GM19328 (cell line): ENCODE measurements around the gene BLOC1S3.

ENCODE experiments used
- ATAC-seq: cut with Tn5 transposase; IDR thresholded peaks from one replicate; pipeline ENCODE4 v1.9.1; 2021; ENCODE audit warnings: mild to moderate bottlenecking, moderate library complexity; ENCODE audit not compliant: unreplicated experiment

The BLOC1S3 gene

DNA sequence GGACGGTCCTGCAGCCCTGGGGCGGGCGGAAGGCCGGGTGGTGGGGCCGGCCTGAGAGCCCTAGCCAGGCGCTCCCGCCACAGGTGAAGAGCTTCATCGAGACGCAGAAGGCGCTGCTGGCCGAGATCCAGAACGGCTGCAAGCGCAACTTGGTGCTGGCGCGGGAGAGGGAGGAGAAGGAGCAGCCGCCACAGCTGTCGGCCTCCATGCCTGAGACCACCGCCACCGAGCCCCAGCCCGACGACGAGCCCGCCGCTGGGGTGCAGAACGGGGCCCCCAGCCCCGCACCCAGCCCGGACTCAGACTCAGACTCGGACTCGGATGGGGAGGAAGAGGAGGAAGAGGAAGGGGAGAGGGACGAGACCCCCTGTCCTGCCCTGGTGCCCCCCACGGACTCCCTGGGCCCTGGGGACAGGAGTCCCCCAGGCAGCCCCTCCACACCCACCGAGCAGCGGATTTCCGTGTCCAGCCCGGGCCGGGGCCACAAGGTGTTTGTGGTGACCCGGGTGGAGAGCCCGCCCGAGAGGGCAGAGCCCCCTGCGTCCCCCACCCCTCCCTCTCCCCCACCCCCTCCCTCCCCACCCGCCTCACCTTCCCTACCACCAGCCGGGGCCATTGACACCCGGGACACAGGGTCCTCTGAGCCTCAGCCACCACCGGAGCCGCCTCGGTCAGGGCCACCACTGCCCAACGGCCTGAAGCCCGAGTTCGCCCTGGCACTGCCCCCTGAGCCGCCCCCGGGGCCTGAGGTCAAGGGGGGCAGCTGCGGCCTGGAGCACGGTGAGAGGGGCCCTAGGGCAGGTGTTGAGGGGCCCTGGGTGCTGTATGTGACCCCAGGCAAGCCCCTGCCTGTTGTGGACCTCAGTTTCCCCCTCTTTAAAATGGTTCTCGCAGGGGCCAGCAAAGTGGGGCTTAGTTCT is 33.1 kb upstream of the BLOC1S3 start:
- ATAC-seq, result no peak

DNA sequence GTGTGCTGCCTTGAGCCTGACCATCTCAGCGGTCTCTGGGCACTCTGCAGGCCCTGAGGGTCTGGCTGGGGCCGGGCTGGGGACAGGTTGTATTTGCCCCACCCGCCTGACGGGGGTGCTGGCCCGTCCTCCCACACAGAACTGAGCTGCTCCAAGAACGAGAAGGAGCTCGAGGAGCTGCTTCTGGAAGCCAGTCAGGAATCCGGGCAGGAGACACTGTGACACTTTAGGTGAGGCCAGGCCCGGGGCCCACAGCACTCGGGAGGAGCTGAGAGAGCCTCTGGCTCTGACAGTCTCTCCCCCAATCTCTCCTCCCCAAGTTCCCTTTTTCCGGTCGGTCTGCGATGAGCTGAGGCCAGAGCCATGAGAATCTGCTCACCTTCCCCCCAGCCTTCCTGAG is 32.3 kb upstream of the BLOC1S3 start:
- ATAC-seq, result no peak

DNA sequence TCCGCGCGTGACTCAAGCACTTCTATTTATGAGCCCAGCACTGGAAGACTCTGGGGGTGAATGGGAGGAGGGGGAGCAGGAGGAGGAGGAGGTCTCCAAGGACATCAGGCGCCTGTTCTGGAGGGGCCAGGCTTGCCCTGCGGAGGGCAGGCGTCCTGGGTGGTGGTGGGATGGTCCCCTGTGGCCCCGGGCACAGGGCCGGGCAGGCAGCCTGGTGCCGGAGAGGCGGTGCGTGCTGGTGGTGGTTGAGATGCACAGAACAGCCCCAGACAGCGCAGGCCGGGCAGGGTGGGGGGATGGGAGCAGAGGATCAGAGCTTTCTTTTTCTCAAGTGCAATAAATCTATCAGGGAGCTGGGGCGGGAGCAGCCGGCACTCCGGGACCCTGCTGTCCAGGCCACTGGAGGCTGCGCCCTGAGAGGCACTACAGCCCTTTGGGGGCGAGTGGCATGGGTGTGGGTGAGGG is 31.8 kb upstream of the BLOC1S3 start:
- ATAC-seq, result no peak

DNA sequence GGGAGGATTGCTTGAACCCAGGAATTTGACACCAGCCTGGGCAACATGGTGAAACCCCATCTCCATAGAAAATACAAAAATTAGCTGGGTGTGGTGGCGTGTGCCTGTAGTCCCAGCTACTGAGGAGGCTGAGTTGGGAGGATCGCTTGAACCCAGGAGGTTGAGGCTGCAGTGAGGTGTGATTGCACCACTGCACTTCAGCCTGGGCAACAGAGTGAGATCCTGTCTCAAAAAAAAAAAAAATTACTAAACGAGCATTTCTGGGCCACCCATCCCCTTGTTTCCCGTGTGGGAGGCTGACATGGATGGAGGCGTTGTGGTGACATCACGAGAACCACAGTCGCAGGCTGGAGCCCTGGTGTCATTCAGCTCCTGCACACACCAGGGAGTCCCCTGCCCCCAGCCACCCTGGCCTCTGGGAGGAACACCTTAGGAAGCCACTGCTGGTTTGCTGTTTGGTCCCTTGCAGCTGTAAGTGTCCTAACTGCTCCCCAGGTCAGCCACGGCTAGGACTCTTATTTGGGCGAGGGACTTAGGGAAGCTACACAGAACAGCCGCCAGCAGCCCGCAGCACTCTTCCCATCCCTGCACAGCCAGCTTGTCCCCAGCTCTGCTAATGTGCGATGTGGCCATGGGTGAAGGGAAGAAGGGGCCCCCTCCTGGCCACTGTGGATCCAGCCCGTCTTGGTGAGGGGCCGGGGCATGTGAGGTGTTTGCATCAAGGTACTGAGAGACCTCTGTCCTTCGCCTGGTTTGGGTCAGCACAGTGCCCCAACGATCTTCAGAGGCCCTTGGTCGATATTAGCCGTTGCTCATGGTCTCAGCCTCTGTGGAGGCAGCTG is 30.5 kb upstream of the BLOC1S3 start:
- ATAC-seq, result no peak

DNA sequence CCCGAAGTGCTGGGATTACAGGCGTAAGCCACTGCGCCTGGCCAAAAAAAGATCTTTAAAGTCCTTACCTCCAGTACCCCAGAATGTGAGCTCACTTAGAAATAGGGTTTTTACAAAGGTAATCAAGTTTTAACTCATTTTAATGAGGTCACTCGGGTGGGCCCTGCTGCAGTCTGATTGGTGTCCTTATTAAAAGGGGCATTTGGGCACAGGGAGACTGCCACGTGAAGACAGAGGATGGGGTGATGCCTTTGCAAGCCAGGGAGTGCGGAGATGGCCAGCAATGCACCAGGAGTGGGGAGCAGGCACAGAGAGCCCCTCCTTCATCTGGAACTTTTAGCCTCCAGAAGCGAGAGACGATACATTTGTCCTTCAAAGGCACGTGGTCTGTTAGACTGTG is 29.5 kb upstream of the BLOC1S3 start:
- no peak for ATAC-seq

DNA sequence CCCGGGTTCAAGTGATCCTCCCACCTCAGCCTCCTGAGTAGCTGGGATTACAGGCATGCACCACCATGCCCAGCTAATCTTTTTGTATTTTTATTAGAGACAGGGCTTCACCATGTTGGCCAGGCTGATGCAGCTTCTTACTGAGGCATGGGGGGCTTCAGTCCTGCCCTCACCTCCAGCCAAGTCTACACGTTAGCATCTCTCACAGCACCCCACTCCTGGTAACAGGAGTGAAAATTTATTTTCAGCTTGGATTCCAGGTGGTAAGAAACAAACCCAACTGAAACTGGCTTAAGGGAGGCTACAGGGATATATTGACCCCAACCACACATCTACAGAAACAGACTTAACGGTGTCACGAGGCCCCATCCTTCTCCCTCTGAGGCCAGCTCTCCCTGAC is 28.4 kb upstream of the BLOC1S3 start:
- no peak for ATAC-seq

DNA sequence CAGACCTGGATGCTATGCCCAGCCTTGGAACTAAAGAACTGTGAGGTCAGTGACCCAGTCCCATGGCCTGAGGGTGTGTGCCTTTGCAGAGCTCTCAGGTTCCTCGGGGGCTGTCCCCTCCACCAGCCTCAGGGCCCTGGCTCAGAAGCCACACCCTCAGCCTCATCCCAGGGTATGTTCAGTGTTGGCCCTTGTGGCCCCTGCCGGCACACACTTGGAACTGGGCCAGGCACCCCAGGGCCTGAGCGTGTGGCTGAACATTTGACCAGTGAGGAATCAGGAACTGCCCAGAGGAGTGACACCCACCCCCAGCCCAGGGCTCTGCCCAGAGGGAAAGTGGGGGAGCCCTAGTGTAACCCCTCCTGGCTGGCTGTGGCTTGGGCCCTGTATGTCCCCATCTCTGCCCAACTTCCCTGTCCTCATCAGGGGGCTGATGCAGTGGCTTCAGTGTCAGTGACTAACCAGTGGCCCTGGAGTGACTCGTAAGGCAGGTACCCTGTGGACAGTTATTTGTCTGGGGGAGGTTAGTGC is 27.8 kb upstream of the BLOC1S3 start:
- no peak for ATAC-seq

DNA sequence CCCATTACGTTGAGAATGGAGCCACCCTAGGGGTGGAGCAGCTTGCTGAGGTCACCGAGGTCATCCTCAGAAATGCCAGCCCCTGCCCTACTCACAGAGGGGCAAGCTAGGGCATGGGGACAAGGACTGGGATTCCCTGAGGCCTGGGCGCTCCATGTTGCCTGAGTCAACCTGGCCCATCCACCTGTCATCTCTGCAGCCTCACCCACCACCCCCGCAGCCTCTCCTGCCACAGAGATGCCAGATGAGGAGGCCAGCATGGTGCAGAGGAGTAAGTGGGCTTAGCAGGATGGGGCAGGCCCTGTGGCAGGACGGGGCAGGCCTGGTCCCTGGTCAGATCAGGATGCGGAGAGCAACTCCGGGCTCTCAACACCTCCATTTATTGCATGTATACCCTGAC is 27.3 kb upstream of the BLOC1S3 start:
- ATAC-seq, result no peak

DNA sequence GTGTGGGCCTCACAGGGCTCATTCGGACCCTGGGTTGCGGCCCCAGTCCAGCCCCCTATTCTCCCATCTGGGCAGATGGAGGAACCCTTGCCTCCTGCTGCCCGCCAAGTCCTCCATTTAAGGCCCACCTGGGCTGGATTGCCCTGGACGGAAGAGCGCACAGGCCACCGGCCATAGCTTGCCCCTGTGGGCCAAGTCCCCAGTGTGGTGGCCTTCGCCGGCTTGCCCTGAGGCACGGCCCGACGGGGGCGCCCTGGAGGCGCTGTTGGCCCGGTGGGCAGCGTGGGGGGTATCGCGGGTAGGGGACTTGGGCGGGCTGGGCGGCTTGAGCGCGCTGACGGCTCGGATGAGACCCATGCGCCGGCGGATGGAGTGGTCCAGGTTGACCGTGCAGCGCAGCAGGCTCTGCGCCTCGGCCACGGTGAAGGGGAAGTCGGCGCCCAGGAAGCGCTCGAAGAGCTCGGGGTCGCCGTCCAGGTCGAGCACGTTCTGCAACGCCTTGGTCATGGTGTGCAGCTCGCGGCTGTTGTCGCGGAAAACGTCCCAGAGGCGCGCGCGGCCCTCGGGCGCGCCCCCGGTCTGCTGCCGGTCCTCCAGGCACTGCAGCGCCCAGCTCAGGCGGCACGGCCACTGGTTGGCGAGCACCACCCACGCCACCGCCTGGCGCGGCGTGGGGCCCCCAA is 26.6 kb upstream of the BLOC1S3 start:
- no peak for ATAC-seq

DNA sequence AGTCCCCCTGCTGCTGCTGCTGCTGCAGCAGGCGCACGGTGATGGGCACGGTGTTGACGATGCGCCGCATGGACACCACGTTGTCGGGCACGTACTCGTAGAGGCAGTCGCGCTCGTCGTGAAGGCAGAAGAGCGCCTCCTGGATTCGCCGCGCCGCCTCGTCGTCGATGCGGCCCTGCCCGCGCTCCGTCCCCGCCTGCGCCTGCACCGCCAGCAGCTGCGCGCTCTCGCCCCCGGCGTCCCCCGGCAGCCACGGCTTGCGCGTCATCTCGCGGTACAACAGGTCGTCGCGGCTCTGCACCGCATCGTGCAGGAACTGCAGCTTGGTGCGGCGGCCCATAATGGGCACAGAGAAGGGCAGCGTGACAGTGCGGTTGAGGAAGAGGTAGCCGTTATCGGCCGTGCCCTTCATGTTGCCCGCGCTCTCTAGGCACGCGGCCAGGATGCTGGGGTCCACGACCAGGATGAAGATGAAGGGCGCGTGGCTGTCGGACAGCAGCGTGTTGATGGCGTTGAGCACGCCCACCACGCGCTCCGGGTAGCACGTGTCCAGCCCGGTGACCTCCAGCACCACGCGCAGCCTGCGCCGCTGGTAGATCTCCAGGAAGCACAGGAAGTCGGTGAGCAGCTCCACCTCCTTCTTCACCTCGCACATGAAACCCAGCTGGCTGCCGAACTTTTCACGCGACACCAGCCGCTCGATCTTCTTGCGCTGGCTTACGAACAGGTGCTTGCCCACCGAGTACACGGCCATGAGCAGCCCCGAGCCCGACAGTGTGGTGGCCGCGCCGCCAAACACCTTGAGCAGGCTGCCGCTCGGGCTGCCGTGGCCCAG is 25.9 kb upstream of the BLOC1S3 start:
- ATAC-seq, result no peak

DNA sequence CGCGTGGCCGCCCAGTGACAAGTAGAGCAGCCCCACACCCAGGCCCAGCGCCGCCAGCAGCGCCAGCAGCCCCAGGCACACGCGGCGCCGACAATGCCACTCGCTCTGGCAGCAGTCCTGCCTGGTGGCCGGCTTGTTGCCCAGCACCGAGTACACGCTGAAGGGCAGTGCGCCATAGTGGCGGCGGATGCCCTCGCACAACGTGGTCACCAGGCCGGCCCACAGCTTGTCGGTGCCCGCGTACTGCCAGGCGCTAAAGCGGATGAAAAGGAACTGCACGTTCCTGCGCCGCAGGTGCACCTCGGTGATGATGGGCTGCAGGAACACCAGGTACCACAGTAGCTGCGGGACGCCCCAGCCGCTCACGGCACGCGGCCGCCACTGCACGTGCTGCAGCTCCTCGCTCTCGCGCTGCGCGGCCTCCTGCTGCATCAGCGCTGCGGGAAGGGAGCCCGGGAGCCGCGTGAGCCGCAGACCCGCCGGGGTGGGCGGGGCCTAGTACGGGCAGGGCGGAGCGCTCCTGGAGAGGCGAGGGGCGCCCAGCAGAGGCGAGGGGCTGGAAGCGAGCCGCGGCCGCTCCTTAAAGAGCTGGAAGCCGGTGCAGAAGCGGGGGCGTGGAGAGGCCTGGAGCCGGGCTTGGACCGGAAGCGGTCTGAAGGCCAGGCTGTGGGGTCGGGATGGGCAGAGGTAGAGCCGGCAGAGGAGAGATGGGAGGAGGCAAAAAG is 25.1 kb upstream of the BLOC1S3 start:
- no peak for ATAC-seq

DNA sequence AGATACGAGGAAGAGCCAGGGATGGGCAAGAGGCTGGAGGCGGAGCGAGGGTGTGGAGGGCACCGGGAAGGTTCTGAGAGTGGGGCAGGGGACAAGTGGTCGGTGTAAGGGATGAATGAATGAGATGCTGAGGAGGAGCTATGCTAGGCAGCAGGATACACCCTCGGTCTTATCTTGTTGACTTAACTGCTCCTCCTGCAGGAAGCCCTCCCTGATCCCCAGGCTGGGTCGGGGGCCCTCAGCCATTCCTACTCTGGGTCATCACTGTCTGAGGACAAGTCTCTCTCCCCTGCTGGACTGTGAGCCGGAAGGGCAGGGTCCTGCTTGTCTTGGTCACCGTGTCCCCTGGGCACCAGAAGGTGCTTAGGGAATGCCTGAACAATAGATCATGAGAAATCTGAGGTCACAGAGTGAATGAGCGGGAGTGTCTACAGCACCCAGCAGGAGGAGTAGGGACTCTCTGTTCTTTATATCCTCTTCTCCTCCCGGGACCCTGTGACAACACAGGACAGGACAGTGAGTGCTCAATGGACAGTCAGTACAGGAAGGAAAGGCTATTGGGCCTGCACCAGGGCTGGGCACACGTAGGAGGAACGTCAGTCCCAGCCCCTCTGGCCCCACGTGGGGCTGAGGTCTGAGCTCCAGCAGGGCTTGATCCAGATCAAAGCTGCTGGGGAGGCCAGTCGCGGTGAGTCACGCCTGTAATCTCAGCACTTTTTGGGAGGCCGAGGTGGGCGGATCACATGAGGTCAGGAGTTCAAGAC is 24.3 kb upstream of the BLOC1S3 start:
- ATAC-seq, result no peak

DNA sequence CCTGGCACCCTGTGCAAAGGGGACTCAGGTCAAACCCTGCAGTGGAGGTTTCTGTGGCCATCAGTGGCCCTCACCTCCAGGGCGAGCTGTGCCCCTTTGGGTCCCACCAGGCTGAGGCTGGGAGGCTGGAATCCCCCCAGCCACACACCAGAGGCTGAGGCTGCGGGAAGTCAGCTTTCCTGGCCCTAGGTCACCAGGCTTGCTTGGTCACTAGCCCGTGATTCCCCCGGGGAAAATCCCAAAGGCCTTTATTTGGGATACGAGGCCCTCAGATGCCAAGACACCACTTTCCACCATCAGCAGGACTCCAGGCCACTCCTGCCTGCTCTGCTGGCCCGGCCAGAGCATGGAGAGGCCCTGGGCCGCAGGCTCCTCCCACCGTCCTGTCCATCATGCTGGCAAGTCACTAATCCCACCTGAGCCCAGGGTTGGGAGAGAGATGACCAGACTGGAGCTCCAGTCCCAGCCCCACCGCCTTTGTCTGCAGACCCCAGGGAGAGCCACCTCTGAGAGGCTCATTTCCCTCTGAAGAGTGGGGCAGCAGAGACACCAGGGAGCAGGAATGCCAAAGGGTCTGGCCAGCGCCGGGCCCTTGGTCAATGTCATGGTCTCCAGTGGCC is 22.5 kb upstream of the BLOC1S3 start:
- ATAC-seq, result no peak

DNA sequence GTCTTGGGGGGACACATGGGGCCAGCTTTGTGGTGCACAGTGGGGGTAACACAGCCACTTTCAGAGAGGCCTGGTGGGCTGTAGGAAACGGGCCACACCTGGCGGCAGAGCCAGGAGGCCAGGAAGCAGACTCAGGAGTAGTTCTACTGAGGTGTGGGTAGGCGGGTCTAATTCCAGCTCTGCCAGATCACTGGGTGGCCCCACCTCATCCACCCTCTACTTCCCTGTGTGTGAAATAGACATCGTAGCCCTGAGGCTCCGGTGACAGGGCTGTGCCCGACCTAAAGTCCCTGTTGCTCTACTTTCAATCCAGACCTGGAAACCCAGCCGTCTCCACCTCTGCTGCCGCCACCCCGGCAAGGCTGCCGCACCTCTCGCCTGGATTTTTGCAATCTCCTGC is 21.8 kb upstream of the BLOC1S3 start:
- no peak for ATAC-seq

DNA sequence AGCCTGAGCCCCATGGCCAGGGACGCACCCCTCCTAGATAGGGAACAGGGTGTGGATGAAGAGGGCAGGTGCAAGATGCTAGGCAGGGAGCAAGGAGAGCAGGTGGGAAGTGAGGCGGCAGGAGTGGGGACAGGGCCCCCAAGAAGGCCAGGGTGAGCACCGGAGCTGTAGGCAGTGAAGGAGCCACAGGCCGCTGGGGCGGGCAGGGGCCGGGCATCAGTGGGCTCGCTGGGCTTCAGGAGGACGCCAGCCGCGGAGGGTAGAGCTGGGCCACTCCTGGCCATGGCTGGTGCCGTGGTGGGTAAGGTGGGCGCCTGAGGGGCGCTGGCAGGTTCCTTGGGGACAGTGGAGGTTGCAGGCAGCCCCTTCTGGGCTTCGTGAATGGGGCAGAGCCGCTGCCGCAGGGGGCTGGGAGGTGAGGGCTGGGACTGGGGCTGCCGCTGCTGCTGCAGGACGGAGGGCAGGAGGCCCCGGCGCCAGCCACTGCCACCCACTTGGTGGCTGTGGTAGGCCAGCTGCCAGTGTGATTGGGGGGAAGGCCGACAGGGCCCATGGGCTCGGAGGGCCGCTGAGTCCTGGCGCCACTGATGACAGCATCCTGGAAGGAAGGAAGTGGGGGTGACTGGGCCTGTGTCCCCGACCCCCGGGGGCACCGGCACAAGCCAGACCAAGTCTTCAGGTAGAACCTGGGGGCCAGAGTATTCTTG is 19.9 kb upstream of the BLOC1S3 start:
- no peak for ATAC-seq

DNA sequence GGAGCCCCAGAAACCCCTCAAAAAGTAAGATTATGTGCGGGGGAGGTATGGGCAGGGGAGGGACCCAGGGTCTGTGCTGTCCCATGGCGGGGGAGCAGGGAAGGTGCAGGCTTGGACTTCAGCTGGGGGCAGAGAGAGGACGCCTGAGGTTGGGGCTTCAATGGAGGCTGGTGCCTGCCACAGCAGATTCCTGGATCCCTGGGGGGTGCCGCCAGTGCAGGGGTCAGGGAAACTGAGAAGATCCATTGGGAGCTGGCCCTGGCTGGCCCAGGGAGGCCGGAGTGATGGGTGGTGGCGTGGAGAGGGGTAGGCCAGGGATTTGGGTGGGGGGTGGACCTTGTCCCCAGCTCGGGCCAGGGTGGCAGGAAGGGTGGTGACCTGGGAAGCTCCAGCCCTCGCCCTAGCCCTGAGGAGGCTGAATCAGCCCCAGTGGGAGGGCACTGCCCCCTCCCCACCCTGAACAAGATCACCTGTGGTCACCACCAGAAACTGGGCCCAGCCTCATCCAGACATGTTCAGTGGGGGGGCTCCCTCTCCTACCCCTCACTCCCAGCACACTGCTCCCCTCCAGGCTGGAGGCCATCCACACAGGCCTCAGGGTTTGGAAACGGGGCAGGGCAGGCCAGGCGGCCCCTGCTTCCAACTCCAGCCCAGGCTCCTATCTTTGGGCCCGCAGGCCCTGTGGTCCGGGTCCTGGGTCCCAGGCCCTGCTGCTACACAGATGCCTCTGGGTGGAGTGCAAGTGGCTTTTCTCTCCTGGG is 19.2 kb upstream of the BLOC1S3 start:
- ATAC-seq, result no peak

DNA sequence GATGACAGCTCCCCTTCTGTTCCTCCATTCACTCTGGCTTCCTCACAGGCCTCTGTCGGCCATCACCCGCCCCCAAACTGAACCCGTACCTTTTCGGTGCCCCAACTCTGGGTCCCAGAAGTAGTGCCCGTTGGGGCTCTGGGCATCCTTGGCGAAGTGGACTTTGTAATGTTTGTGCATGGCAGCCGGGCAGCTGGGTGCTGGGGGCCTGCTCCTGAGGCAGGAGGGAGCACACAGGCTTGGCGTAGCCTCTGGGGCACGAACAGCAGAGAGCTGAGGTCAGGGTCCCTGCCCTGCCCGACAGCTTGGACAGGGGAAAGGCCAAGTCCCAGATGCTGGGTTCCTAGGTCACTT is 18.6 kb upstream of the BLOC1S3 start:
- ATAC-seq, result no peak
